ENCODE results near the gene FHOD1.

FHOD1 gene

DNA sequence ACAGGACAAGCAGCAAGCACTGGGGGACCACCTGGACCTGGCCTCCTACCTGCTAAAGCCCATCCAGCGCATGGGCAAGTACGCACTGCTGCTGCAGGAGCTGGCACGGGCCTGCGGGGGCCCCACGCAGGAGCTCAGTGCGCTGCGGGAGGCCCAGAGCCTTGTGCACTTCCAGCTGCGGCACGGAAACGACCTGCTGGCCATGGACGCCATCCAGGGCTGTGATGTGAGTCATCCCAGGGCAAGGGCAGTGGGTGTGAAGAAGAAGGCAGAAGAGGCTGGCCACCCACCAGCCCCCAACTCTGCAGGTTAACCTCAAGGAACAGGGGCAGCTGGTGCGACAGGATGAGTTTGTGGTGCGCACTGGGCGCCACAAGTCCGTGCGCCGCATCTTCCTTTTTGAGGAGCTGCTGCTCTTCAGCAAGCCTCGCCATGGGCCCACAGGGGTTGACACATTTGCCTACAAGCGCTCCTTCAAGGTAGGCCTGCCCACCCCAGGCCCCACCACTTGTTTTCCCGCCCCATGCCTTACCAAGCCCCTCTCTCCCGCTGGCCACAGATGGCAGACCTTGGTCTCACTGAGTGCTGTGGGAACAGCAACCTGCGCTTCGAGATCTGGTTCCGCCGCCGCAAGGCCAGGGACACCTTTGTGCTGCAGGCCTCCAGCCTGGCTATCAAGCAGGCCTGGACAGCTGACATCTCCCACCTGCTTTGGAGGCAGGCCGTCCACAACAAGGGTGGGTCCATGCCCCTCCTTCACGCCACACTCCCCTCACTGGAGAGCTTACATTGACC, 39.4 kb upstream of the FHOD1 start:
- H3K4me3 ChIP-seq (ENCODE audit: low read depth, low read length): no peak overlapping the region
- no peak for TF ChIP-seq CTCF (IDR thresholded peaks at IDR 0.05; ENCODE audit: borderline replicate concordance, insufficient read depth, low read depth, low read length)

DNA sequence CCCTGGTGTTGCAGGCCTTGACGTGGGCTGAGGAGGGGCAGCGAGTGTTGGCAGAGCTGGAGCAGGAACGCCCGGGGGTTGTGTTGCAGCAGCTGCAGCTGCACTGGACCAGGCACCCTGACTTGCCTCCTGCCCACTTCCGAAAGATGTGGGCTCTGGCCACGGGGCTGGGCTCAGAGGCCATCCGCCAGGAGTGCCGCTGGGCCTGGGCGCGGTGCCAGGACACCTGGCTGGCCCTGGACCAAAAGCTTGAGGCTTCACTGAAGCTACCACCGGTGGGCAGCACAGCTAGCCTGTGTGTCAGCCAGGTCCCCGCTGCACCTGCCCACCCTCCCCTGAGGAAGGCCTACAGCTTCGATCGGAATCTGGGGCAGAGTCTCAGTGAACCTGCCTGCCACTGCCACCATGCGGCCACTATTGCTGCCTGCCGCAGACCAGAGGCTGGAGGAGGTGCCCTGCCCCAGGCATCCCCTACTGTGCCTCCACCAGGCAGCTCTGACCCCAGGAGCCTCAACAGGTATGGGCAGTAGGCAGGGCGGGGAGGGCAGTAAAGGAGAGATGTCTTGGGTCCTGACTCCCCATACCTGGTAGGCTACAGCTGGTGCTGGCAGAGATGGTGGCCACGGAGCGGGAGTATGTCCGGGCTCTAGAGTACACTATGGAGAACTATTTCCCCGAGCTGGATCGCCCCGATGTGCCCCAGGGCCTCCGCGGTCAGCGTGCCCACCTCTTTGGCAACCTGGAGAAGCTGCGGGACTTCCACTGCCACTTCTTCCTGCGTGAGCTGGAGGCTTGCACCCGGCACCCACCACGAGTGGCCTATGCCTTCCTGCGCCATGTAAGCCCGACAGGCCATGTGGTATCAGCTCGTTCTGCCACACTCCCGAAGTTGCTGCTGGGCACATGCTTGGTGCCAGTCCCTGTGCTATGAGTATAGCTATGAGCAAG, 37.7 kb upstream of the FHOD1 start:
- no peak overlapping the region for H3K4me3 ChIP-seq (ENCODE audit: low read depth, low read length)
- TF ChIP-seq CTCF (IDR thresholded peaks at IDR 0.05; ENCODE audit: borderline replicate concordance, insufficient read depth, low read depth, low read length): no peak

DNA sequence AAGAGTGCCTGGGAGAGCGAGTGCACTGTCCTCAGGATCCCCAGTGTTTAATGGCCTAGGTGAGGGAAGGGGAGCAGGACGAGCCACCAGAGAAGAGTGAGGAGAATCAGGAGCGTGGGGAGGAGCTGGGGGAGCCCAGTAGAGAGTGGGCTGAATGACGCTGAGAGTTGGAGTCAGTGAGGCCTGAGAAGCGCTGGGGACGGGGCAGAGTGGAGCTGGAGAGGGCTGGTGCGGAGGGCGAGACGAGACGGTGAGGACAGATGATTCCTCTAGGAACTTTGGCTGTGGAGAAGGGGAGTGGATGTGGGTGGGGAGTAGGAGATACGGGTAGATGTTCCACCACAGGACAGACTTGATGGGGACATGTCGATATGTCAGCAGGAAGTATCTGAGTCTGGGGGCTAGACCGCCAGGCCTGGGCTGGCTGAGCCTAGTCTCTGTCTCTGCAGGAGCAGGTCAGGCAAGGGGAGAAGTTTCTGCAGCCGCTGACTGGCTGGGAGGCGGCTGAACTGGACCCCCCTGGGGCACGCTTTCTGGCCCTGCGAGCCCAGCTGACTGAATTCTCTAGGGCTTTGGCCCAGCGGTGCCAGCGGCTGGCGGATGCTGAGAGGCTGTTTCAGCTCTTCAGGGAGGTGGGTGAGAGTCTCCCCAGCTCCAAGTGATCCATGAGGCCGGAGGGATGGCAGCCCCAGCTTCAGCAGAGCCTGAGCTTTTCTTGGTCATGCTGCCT, 36.7 kb upstream of the FHOD1 start:
- no peak for TF ChIP-seq CTCF (IDR thresholded peaks at IDR 0.05; ENCODE audit: borderline replicate concordance, insufficient read depth, low read depth, low read length)
- no peak overlapping the region for H3K4me3 ChIP-seq (ENCODE audit: low read depth, low read length)

DNA sequence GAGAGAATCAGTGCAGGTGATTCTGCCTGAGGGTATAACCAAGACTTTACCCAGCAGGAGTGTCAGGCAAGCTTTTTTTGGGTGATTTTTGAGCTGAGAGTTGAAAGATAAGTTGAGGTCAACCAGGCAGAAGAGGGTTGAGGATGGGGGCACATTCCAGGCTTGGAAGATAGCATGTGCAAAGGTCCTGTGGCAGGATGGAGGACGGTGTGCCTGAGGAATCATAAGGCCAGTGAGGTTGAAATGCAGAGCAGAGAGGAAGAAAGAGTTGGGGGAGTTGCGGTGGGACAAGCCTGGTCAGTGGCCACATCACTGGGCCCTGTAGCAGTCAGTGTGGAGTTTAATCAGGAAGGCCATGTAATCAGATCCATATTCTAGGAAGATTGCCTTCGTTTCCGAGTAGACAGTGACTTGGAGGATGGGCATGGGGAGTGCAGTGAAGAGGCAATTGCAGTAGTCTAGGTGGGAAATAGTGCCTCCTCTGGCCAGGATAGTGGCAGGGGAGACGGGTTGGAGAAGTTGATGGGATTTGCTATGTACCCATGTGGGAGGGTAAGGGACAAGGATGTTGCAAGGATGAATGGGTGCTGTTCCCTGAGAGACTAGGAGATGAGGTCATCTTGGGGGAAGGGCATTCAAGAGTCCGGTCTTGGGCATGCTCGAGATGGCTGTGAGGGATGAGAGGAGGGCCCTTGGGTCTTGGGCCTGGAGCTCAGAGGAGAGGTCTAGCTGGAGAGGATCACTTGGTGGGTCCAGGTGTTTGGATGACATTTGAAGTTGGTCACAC, 36.0 kb upstream of the FHOD1 start:
- TF ChIP-seq CTCF (IDR thresholded peaks at IDR 0.05; ENCODE audit: borderline replicate concordance, insufficient read depth, low read depth, low read length): no peak
- no peak overlapping the region for H3K4me3 ChIP-seq (ENCODE audit: low read depth, low read length)

GRCh38 chr16:67282447-67282805, 35.1 kb upstream of the FHOD1 start:
- H3K4me3 ChIP-seq (ENCODE audit: low read depth, low read length): no peak overlapping the region
- TF ChIP-seq CTCF (IDR thresholded peaks at IDR 0.05; ENCODE audit: borderline replicate concordance, insufficient read depth, low read depth, low read length): no peak

Measured in GM12875 (cell line).